Stimulated activated CD4-positive, alpha-beta T cell treated with anti-CD3 and anti-CD28 coated beads, Interleukin-1b, Interleukin-23, amount 100 ng/mL, for 4 hours (primary cell): ENCODE data around the gene WWC1.

Experiments used
- DNase-seq, 2 donors: peaks; one replicate each; pipeline ENCODE4 v3.0.0-alpha.2; 2020; ENCODE audit warnings: low read depth in 2 of 2

Gene WWC1

DNA sequence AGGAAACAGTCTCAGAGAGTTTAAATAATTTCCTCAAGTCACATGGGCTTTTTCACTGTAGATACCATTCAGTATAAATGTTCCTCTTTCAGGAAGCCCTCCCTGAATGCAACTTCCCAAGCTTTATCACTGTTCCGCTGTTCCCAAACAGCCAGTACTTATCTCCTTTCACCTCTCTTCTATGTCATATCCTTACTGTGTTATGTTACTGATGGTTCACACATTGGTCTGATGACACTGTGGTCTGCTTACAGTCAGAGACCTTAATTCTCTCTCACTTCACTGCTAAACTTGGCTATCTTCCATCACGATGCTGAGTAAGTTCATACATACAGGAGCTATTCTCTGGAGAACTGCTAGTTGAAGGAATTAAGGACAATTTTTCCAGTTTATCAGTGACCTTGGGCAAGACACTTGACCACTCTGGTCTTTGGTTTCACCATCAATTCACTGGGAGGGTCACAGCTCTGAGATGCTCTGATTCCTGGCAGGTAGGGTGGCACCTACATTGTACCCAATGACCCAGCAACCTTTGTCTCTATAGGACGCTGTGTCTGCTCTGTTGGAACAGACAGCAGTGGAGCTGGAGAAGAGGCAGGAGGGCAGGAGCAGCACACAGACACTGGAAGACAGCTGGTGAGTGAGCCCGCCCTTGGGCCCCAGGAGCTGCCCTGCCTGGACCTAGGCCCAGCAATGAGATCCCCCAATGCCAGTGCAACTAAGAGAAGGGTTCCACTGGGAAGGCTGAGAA lies 152.7 kb downstream of the WWC1 start:
- no peak for DNase-seq

- no peak for DNase-seq
These were observed 155.7 kb downstream of the WWC1 start for GRCh38 chr5:168446983-168447619.

- no peak for DNase-seq
These were observed 156.4 kb downstream of the WWC1 start for GRCh38 chr5:168447808-168448207.

- no peak for DNase-seq
These were observed 157.7 kb downstream of the WWC1 start for GRCh38 chr5:168449166-168449565.

DNA sequence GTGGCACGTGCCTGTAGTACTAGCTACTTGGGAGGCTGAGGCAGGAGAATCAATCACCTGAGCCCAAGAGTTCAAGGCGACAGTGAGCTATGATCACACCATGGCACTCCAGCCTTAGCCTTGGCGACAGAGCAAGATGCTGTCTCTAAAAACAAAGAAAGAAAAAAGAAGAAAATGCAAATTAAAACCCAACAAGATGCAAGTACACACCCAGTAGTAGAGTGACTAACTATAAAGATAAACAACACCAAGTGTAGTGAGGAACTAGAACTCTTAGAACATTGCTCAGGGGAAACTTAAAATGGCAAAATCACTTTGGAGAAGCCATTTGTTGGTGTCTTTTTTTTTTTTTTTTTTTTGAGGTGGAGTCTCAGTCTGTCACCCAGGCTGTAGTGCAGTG lies 160.1 kb downstream of the WWC1 start:
- no peak for DNase-seq

DNA sequence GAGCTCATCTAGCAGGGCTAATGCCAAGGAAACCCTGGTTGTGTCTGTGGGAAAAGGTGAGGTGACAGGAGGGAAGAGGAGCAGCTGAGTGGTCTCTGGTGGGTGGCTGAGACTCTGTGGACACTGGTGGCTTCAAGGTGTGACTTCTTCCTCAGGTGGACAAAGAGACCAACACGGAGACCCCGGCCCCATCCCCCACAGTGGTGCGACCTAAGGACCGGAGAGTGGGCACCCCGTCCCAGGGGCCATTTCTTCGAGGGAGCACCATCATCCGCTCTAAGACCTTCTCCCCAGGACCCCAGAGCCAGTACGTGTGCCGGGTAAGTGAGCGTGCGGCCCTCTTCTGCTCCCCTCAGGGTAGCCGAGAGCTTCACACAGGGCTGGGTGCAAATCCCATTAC lies 163.8 kb downstream of the WWC1 start:
- DNase-seq, result no peak

GRCh38 chr5:168457542-168457941 lies 166.1 kb downstream of the WWC1 start:
- DNase-seq, result no peak

DNA sequence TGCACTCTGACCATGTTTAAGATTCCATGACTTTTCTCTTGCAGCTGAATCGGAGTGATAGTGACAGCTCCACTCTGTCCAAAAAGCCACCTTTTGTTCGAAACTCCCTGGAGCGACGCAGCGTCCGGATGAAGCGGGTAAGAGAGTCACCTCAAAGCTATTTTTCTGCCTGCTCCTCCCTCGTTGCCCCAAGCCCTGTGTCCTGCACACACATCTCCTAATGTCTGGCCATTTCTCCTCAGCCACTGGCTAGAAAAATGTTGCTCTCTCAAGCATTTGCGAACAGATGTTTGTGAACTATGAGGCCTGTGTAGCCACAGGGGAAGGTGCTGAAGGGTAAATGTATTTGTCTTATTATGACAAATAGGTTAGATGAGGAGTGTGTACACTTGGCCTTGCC lies 169.2 kb downstream of the WWC1 start:
- DNase-seq, result no peak

DNA sequence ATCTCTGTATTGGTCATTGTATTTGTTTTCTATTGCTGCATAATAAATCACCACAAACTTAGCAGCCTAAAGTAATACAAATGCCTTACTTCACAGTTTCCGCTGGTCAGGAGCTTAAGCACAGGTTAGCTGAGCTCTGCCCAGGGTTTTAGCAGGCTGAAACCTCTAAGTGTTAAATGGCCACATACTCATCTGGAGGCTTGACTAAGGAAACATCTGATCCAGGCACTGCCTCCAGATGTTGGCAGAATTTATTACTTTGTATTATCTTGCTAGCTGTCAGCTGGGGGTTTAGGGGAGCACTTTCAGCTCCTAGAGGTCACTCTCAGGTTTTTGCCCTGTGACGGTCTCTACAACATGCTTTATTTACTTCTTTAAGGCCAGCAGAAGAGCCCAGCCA lies 171.6 kb downstream of the WWC1 start:
- DNase-seq, result no peak

DNA sequence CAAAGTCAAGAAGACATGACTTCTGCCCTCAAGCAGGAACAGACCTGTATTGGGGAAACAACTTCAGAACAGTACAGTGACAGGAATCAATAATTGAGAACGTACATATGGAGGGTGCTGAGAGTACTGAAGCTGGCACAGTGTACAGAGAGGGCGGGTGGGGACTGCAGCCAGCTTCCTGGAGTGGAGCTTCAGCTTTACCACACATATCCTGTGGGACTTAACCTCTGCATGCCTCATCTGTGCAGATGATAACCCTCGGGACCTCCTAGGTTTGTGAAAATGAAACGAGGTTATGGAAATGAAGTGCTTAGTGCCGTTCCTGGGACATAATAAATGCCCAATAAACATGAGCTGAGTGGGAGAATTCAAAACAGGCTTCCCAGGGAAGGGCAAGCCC lies 172.8 kb downstream of the WWC1 start:
- DNase-seq, result no peak

- DNase-seq, result no peak
These were observed 173.2 kb downstream of the WWC1 start for GRCh38 chr5:168464641-168465040.

DNA sequence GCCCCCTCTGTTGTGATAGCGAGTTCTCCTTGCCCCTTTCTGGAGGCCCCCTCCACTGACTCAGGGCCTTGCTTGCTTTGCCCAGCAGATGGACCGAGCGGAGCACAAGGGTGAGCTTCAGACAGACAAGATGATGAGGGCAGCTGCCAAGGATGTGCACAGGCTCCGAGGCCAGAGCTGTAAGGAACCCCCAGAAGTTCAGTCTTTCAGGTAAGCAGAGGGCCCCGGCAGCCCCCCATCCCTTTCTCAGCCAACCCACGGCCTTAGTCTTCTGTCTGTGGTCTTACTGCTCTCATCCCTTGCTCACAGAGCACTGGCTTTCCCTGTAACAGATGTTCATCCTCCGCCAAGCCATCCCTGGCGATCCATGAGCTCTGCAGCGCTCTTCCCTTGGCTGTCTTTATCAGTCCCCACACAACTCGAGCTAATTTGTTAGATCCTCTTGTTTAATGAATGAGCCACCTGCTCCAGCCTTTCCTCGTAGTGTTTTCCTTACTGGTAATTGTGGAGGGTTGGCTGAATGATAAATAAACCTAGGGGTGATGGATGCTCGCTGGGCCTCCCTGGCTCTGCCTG lies 176.4 kb downstream of the WWC1 start:
- DNase-seq, result no peak

GRCh38 chr5:168468836-168469235 lies 177.4 kb downstream of the WWC1 start:
- no peak for DNase-seq

DNA sequence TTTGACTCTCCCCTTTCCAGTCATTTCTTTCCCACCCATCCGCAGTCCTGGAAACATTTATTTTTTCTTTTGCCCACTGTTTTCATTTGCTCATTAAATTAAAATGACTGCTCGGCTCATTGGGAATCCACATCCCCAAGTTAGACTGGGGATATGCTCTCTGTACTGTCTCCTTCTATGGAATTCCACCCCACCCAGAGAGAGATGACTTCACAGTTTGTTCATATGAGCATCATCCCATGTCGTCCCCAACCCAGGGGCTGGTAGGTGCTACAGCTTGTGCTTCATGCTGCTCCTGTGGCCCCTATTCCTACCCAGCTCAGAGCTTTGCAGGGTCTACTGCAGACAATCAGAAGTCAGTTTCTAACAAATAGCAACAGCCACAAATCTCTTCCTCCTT lies 178.4 kb downstream of the WWC1 start:
- no peak for DNase-seq

GRCh38 chr5:168471785-168472184 lies 180.3 kb downstream of the WWC1 start:
- no peak for DNase-seq

- DNase-seq, result no peak
These were observed 180.9 kb downstream of the WWC1 start for GRCh38 chr5:168472329-168472728.

GRCh38 chr5:168474319-168474718 lies 182.9 kb downstream of the WWC1 start:
- no peak for DNase-seq

- no peak for DNase-seq
These were observed 185.6 kb downstream of the WWC1 start for GRCh38 chr5:168477060-168477459.

DNA sequence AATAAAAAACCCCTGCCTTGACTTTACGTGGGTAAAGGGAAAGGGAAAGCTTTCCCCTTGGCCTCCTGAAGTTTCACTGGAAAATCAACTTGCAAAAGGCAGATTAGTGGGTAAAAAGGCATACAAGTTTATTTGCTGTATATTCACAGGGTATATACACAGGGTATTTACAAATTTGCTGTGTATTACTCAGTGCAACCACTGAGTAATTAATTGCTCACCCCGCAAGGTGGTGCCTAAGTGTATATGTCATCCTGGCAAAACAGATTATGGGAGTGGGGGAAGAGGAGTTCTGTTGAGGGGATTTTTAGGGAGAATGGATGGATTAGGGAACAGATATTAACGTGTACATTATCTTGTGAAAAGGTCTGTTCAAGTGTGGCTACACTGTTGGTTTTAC lies 187.7 kb downstream of the WWC1 start:
- DNase-seq, result no peak

GRCh38 chr5:168480601-168481000 lies 189.2 kb downstream of the WWC1 start:
- DNase-seq, result no peak

- no peak for DNase-seq
These were observed 189.9 kb downstream of the WWC1 start for GRCh38 chr5:168481330-168481788.

GRCh38 chr5:168482361-168482760 lies 190.9 kb downstream of the WWC1 start:
- DNase-seq, result no peak
